KG1 (cell line): ENCODE results near the gene KRTAP9-8.
"Not testable (repeated sequence)": the region's sequence is repeated elsewhere in the genome, so short reads cannot be mapped to it uniquely, and the experiment has no call there.

ENCODE experiments used
- DNase-seq: peaks from one replicate; lab custom pipeline; 2025; lab: John Stamatoyannopoulos, UW

KRTAP9-8 gene

DNA sequence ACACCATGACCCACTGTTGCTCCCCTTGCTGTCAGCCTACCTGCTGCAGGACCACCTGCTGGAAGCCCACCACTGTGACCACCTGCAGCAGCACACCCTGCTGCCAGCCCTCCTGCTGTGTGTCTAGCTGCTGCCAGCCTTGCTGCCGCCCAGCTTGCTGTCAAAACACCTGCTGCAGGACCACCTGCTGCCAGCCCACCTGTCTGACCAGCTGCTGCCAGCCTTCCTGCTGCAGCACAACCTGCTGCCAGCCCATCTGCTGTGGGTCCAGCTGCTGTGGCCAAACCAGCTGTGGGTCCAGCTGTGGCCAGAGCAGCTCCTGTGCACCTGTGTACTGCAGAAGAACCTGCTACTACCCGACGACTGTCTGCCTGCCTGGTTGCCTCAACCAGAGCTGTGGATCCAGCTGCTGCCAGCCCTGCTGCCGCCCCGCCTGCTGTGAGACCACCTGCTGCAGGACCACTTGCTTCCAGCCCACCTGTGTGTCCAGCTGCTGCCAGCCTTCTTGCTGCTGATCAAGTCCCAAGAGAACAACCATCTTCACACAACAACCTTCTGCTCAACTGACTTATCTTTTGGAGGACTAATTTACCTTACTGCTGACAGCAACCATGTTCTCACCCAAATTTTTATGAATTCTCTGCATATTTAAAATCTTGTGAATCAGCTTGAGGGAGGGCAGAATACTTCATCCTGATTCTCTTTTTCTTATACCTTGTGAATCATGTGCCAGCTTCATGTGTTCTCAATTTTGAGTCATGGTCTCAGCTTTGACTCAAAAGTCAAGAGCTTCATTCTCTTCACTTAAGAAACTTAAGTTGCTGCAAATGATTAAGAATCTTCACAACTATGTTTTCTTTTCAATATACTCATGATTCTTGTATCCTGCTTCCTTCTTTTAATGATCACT is 17.8 kb downstream of the KRTAP9-8 start, which contains the start of gene KRTAP9-9:
Gene KRTAP9-9 (plus strand): TSS at position 4 of the 910 bp plus-strand sequence.
- DNase-seq = not testable (repeated sequence)

DNA sequence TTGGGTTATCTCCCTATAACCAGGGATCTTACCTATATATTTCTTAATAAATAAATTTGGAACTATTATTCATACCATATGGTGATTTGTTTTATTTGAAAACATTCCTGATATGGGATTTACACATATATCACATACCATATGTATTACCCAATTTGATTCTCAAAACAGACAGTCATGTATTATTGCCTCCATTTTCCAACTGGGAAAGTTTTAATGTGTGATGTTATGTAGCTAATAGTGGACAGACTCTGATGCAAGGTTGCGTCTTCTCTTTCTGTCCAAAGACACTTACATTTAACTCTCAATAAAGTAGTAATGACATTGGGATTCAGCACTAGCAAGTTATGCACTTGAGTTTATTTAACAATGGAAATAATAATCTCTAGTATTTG is 18.5 kb downstream of the KRTAP9-8 start:
- DNase-seq = no peak

DNA sequence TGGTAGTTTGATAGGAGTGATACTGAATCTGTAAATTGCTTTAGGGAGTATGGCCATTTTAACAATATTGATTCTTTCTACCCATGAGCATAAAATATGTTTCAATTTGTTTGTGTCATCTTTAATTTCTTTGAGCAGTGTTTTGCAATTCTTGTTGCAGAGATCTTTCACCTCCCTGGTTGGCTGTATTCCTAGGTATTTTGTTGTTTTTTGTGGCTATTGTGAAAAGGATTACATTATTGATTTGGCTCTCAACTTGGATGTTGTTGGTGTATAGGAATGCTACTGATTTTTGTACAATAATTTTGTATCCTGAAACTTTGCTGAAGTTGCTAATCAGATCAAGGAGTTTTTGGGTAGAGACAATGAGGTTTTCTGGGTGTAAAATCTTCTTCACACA is 20.6 kb downstream of the KRTAP9-8 start:
- DNase-seq = no peak

DNA sequence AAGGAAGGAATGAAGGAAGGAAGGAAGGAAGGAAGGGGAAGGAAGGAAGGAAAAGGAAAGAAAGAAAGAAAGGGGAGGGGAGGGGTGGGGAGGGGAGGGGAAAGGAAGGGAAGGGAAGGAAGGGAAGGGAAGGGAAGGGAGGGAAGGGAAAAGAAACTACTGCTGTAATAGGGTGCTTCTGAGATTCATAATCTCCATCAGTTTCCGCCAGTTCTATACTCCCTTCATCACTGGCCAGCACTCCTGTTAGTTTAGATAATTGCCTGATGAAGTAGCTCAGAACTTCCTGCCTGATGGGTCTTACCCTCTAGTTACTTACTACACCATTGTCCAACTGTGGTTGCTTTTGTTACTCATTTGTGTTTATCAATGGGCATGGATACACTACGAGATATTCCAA is 25.4 kb downstream of the KRTAP9-8 start:
- no peak for DNase-seq

DNA sequence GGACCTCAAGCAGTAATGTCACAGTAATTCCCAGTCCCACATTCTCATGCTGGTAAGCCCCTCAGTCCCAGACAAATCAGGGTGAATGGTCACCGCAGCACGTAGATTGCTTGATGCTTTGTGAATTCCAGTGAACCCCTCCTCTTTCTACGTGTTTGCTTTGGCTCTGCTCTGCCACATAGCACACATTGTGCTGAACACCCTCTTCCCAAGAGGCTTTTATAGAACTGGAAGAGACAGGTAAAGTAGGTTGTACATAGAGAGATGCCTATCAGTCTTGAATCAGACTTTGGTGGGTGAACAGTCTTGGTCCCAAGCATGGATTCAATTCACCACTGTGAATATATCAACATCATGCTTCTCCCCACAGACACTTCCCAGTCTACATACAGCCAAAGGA is 26.8 kb downstream of the KRTAP9-8 start:
- DNase-seq = no peak

DNA sequence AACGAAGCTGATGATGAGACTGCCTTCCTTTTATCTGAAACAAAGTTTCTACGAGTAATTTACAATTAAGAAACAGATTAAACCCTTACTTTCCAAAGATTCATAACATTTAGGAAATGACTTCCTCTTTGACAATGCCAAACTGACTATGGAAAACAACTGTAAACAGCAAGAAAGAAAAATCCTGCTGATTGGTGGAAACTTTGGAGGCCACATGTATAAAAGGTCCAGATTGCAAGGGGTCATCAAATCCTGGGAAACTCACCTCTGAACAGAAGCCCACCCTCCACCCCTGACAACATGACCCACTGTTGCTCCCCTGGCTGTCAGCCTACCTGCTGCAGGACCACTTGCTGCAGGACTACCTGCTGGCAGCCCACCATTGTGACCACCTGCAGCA is 27.3 kb downstream of the KRTAP9-8 start, which contains the start of gene KRTAP9-6:
Gene KRTAP9-6 (plus strand): TSS at position 301 of the 400 bp plus-strand sequence. CDS start 0 bp downstream, at position 301.
- no peak for DNase-seq

DNA sequence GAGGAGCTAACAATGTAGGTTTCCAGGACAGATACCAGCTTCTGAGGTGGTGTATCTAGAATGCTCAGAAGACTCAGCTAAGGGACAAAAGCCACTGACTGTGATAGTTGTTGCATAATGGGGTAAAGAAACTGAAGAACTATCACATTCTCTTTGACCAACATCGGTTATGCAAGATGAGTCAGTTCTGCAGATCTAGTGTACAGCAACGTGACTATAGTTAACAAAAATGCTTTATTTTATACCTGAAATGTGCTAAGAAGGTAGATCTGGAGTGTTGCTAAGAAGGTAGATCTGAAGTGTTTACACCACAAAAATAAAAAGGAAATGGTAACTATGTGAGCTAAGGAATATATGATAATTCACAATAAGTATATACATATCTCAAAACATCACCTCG is 29.9 kb downstream of the KRTAP9-8 start:
- DNase-seq = no peak

DNA sequence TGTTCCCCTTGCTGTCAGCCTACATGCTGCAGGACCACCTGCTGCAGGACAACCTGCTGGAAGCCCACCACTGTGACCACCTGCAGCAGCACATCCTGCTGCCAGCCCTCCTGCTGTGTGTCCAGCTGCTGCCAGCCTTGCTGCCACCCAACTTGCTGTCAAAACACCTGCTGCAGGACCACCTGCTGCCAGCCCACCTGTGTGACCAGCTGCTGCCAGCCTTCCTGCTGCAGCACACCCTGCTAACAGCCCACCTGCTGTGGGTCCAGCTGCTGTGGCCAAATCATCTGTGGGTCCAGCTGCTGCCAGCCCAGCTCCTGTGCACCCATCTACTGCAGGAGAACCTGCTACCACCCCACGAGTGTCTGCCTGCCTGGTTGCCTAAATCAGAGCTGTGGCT is 33.5 kb downstream of the KRTAP9-8 start:
- not testable (repeated sequence) for DNase-seq

DNA sequence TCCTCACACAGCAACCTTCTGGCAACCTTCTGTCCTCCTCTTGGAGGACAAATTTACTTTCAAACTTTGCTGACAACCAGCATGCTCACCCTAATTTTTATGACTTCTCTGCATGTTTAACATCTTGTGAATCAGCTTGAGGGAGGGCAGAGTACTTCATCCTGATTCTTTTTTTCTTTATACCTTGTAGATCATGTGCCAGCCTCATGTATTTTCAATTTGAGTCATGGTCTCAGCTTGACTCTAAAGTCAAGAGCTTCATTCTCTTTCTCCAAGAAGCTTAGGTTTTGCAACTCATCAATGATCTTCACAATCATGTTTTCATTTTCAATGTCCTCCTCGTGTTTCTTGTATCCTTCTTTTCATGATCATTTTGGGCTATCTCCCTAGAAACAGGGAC is 34.1 kb downstream of the KRTAP9-8 start:
- no peak for DNase-seq

DNA sequence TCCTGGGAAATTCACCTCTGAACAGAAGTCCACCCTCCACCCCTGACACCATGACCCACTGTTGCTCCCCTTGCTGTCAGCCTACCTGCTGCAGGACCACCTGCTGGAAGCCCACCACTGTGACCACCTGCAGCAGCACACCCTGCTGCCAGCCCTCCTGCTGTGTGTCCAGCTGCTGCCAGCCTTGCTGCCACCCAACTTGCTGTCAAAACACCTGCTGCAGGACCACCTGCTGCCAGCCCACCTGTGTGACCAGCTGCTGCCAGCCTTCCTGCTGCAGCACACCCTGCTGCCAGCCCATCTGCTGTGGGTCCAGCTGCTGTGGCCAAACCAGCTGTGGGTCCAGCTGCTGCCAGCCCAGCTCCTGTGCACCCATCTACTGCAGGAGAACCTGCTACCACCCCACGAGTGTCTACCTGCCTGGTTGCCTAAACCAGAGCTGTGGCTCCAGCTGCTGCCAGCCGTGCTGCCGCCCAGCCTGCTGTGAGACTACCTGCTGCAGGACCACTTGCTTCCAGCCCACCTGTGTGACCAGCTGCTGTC is 37.9 kb downstream of the KRTAP9-8 start, which contains the start of gene KRTAP9-7:
Gene KRTAP9-7 (plus strand): TSS at position 51 of the 543 bp plus-strand sequence. CDS start 0 bp downstream, at position 51.
- not testable (repeated sequence) for DNase-seq

DNA sequence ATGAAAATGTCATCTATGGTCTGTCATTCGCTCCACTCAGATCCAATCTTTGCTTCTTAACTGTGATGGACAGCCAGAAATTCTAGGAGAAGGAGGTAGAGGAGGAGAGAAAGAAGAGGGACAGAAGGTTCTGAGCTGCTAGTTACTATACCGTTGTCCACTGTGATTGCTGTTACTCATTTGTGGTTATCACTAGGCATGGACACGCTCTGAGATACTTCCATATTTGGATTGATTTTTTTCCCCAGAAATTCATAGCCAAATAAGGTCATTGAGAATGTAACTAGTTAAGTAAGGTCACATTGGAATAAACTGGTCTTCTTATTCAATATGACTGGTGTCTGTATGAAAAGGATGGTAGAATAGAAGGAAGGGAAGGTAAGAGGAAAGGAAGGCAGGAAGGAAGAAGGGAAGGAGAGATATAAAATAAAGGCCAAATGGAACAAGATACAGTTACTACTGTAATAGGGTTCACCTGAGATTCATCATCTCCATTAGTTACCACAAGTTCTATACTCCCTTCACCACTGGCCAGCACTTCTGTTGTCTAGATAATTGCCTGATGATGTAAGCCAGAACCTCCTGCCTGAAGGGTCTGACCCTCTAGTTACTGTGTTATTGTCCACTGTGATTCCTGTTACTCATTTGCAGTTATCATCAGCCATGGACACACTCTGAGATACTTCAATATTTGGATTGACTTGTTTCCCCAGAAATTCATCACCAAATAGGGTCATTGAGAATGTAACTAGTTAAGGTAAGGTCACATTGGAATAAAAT is 40.6 kb downstream of the KRTAP9-8 start:
- DNase-seq = no peak

DNA sequence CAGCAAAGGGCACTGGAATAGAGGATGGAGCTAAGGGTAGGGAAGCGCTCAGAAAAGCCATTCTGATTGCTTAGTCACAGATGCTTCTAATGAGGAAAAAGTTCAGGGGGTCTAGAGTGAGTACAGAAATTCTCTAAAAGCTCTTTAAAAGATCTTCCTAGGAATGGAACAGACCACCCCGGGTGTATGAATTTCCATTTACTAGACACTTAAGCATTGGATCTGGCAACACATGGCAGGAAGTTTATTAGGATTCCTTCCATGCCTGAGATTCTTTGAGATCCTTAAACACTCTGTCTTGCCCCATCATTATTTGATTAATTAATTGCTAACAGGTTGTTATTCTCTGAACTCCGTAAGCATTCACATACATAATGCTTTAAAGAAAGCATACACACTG is 46.2 kb downstream of the KRTAP9-8 start:
- DNase-seq = no peak

DNA sequence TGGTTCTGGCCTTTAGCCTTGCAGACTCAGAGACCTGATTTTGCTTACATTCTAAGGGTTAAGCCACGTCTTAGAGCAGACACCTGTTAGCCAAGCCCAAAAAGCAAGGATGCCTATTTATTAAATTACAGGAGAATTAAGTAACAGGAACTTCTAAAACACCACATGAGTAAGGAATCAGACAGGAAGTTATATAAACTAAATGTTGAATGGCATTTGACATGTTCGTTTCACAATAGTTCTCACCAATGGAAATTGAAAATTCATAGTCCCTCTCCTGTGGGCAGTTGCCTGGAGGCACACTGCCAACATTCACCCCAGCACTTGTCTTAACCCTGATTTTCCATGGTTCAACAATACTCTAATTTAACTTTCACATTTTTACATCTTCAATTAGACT is 46.7 kb downstream of the KRTAP9-8 start:
- DNase-seq = no peak

DNA sequence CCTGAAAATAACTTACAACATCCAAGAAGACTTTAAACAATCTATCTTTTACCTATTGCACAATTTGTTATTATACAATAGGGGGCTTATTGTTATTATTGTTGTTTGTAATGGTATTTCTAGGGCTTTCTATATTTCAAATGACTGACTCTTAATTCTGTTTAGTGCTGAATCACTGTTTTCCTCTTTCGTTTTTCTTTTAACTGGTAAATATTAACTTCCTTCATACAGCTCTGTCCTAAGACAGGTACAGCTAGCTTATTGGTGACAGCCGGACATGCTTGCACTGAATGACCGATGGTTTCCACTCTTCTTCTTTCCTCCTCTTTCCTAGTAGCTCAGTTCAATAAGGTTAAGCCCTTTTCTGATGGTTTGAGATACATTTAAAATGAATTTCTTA is 49.3 kb downstream of the KRTAP9-8 start:
- no peak for DNase-seq
